Activated CD4-positive, alpha-beta memory T cell treated with anti-CD3 and anti-CD28 coated beads, Interleukin-2, amount 10 ng/mL, durations not matched to agents 7 days and 5 days (primary cell): ENCODE data around the gene DPM3. TPM values are rescaled to one million over a fixed set of nuclear protein-coding genes. Genes with fewer than 3 reads are reported as not detected.

Source experiments
- CTCF ChIA-PET: fragments of 350-600 bp; sonication (Branson Sonifier 250); formaldehyde crosslinking; loops from one replicate; lab custom pipeline; 2021; ENCODE audit warnings: antibody characterized with exemption, inconsistent platforms; lab: Charles Lee
- POLR2A ChIA-PET: fragments of 350-600 bp; sonication (Branson Sonifier 250); formaldehyde crosslinking; loops from one replicate; lab custom pipeline; 2021; ENCODE audit warnings: antibody characterized with exemption; lab: Charles Lee
- DNase-seq: peaks from one replicate; pipeline ENCODE4 v3.0.0-alpha.2; 2020
- H3K27ac Mint-ChIP-seq: one replicate; pipeline ENCODE4 v1.8.0; 2021; ENCODE audit warnings: mild to moderate bottlenecking, mixed read lengths
- H3K27me3 Mint-ChIP-seq: one replicate; pipeline ENCODE4 v1.8.0; 2021; ENCODE audit warnings: mixed read lengths
- H3K36me3 Mint-ChIP-seq: one replicate; pipeline ENCODE4 v1.8.0; 2021; ENCODE audit warnings: low read depth, mixed read lengths
- H3K4me1 Mint-ChIP-seq: one replicate; pipeline ENCODE4 v1.8.0; 2021; ENCODE audit warnings: mixed read lengths
- H3K4me3 Mint-ChIP-seq: one replicate; pipeline ENCODE4 v1.8.0; 2021; ENCODE audit warnings: mild to moderate bottlenecking, mixed read lengths
- H3K9me3 Mint-ChIP-seq: one replicate; pipeline ENCODE4 v1.8.0; 2021; ENCODE audit warnings: mixed read lengths
- total RNA-seq, 2 experiments: library from RNA; stranded (reverse); gene quantifications; one replicate each; pipeline ENCODE4 v1.2.3, GENCODE V29; 2021

The DPM3 gene
- total RNA-seq, 2 experiments from 2014 or later = 80.2 to 80.6 TPM

DNA sequence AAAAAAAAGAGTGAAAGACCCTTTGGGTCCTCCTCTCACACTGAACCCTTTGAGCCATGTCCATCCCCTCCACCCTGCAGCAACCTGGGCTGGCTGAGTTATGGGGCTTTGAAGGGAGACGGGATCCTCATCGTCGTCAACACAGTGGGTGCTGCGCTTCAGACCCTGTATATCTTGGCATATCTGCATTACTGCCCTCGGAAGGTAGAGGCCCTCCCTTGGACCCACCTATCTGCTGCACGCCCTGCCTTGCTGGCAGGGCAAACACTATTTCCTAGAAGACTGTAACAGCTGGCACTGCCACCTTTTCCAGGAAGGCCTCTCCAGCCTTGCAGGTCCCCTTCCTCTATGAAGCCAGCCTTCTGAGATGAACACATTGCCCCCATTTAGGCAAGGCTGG, 3.6 kb downstream of the DPM3 start:
- H3K27me3 Mint-ChIP-seq = peaks cover 7% of the 10 kb centered on the region
- peaks cover 51% of the 10 kb centered on the region for H3K4me1 Mint-ChIP-seq
- peak overlapping the region; percentile 98 for H3K27ac Mint-ChIP-seq
- peak overlapping the region; percentile 97 for H3K4me3 Mint-ChIP-seq
- H3K9me3 Mint-ChIP-seq = no peaks in the 10 kb centered on the region
- peak; percentile 32 for DNase-seq
- ChIA-PET CTCF (interaction anchor here (1.1 to 5.6 kb wide), 7 partner anchors 21 to 84 kb away, joined by 3 to 28 read pairs (median 6); partner anchors contain the start of gene KRTCAP2), POLR2A (interaction anchor here (0.8 to 4.0 kb wide), 3 partner anchors 36 to 57 kb away, joined by 3 to 21 read pairs (median 4); partner anchors contain the start of gene KRTCAP2)
- peaks cover 47% of the 10 kb centered on the region for H3K36me3 Mint-ChIP-seq

GRCh38 chr1:155135415-155136028, 4.8 kb downstream of the DPM3 start, which contains the start of gene SLC50A1:
SLC50A1 (plus strand) TSS chr1:155135852; CDS start chr1:155135912, 60 bp downstream.
- peak within 1 kb of the TSS; percentile 97 for H3K4me3 Mint-ChIP-seq
- POLR2A ChIA-PET = interaction anchor here (1.0 to 4.0 kb wide), 6 partner anchors 9 to 526 kb away, joined by 3 to 21 read pairs (median 3); partner anchors contain the start of gene KRTCAP2
- peak; percentile 95 for DNase-seq
- peaks cover 5% of the 10 kb centered on the region for H3K27me3 Mint-ChIP-seq
- CTCF ChIA-PET = interaction anchor here (0.6 to 5.6 kb wide), 9 partner anchors 8 to 58 kb away, joined by 3 to 28 read pairs (median 4); partner anchors contain the start of gene KRTCAP2
- peaks cover 45% of the 10 kb centered on the region for H3K36me3 Mint-ChIP-seq
- peaks cover 49% of the 10 kb centered on the region for H3K4me1 Mint-ChIP-seq
- peak within 1 kb of the TSS; percentile 98 for H3K27ac Mint-ChIP-seq
- H3K9me3 Mint-ChIP-seq = no peaks in the 10 kb centered on the region

DNA sequence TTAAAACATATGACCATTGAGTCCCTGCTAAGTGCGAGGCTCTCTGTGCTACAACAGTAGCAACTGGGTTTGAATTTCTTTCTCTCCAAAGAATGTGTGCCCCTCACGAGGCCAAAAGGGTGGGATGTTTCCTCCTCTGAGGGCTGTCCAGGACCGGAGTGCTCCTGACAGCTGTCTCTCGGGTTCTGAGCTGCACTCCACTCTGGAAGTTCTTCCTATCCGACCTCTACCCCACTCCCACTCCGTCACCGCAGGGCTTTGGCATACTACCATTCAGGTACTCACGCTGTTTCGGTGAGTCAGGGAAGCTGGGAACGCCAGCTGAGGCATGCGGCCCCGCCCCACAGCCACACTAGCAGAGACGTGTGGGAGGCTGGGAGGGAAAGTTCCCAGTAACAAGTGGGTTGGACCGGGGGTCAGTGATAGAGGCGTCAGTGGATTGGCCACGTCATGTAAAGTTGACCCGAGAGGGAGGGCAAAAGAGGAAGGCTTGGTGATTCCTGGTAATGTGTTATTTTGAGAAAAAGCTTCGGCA, 5.4 kb downstream of the DPM3 start:
- peaks cover 41% of the 10 kb centered on the region for H3K36me3 Mint-ChIP-seq
- peaks cover 6% of the 10 kb centered on the region for H3K27me3 Mint-ChIP-seq
- H3K27ac Mint-ChIP-seq = peak overlapping the region; percentile 98
- POLR2A ChIA-PET = interaction anchor here (1.0 to 4.0 kb wide), 6 partner anchors 9 to 525 kb away, joined by 3 to 21 read pairs (median 3); partner anchors contain the start of gene KRTCAP2
- peak; percentile 53 for DNase-seq
- peak overlapping the region; percentile 97 for H3K4me3 Mint-ChIP-seq
- H3K4me1 Mint-ChIP-seq = peaks cover 46% of the 10 kb centered on the region
- CTCF ChIA-PET = interaction anchor here (0.6 to 5.6 kb wide), 8 partner anchors 9 to 58 kb away, joined by 3 to 28 read pairs (median 4); partner anchors contain the start of gene KRTCAP2
- H3K9me3 Mint-ChIP-seq = no peaks in the 10 kb centered on the region

- H3K4me1 Mint-ChIP-seq = peaks cover 42% of the 10 kb centered on the region
- H3K27ac Mint-ChIP-seq = peak overlapping the region; percentile 98
- peaks cover 10% of the 10 kb centered on the region for H3K27me3 Mint-ChIP-seq
- POLR2A ChIA-PET = interaction anchor here (1.0 to 4.0 kb wide), 3 partner anchors 38 to 525 kb away, joined by 3 to 21 read pairs (median 4); partner anchors contain the start of gene KRTCAP2
- peak overlapping the region; percentile 97 for H3K4me3 Mint-ChIP-seq
- no peak for DNase-seq
- H3K36me3 Mint-ChIP-seq = peaks cover 36% of the 10 kb centered on the region
- no peaks in the 10 kb centered on the region for H3K9me3 Mint-ChIP-seq
- CTCF ChIA-PET = interaction anchor here (0.8 to 5.6 kb wide), 7 partner anchors 35 to 862 kb away, joined by 3 to 28 read pairs (median 3); partner anchors contain the start of genes HAX1 and KRTCAP2
These were observed 6.0 kb downstream of the DPM3 start for GRCh38 chr1:155134322-155134721.

DNA sequence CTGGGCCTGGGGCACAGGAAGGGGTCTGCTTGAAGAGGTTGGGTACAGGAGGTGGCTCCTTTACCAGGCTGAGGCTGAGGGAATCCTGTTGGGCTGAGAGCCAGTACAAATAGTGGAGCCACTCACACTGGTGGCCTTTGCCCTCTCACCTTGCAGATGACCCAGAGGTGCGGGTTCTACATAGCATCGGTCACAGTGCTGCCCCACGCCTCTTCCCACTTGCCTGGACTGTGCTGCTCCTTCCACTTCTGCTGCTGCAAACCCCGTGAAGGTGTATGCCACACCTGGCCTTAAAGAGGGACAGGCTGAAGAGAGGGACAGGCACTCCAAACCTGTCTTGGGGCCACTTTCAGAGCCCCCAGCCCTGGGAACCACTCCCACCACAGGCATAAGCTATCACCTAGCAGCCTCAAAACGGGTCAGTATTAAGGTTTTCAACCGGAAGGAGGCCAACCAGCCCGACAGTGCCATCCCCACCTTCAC, 6.5 kb downstream of the DPM3 start:
- CTCF ChIA-PET = interaction anchor here (0.8 to 5.6 kb wide), 5 partner anchors 35 to 862 kb away, joined by 3 to 28 read pairs (median 5); partner anchors contain the start of genes HAX1 and KRTCAP2
- no peak overlapping the region for H3K4me3 Mint-ChIP-seq
- POLR2A ChIA-PET = interaction anchor here (4.0 kb wide), 1 partner anchor 39 kb away, joined by 21 read pairs; the partner anchor contains the start of gene KRTCAP2
- no peak for DNase-seq
- H3K4me1 Mint-ChIP-seq = peaks cover 43% of the 10 kb centered on the region
- H3K27ac Mint-ChIP-seq = no peak overlapping the region
- peaks cover 33% of the 10 kb centered on the region for H3K36me3 Mint-ChIP-seq
- peaks cover 14% of the 10 kb centered on the region for H3K27me3 Mint-ChIP-seq
- H3K9me3 Mint-ChIP-seq = no peaks in the 10 kb centered on the region

DNA sequence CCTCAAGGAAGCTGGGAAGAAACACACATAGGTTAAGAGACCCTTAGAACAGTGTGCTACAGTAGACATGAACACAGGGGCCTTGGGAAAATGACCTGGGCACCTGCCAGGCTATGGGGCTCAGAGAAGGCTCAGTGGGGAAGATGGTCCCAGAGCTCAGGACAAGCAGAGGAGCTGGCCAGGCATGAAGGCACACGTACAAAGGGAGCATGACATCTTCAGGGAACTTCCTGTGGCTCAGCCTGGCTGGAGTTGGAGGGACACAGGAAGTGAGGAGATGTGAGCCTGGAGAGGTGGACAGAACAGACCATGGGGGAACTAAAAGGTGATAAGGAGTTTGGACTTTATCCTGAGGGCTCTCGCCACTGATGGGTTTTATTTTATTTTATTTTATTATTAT, 8.5 kb downstream of the DPM3 start:
- Mint-ChIP-seq H3K27ac (no peak overlapping the region), H3K4me3 (no peak overlapping the region), H3K27me3 (peaks cover 32% of the 10 kb centered on the region), H3K36me3 (peaks cover 13% of the 10 kb centered on the region), H3K4me1 (peaks cover 41% of the 10 kb centered on the region), H3K9me3 (no peaks in the 10 kb centered on the region)
- no peak for DNase-seq
- CTCF ChIA-PET = interaction anchor here (1.6 kb wide), 1 partner anchor 41 kb away, joined by 3 read pairs; the partner anchor contains the start of gene KRTCAP2
- POLR2A ChIA-PET = no interaction called here

- peaks cover 11% of the 10 kb centered on the region for H3K36me3 Mint-ChIP-seq
- POLR2A ChIA-PET = no interaction called here
- CTCF ChIA-PET = interaction anchor here (1.4 to 1.6 kb wide), 2 partner anchors 42 to 46 kb away, joined by 3 to 7 read pairs; partner anchors contain the start of gene KRTCAP2
- H3K27me3 Mint-ChIP-seq = peaks cover 38% of the 10 kb centered on the region
- no peak overlapping the region for H3K4me3 Mint-ChIP-seq
- no peak overlapping the region for H3K27ac Mint-ChIP-seq
- H3K4me1 Mint-ChIP-seq = peaks cover 41% of the 10 kb centered on the region
- DNase-seq = no peak
- H3K9me3 Mint-ChIP-seq = no peaks in the 10 kb centered on the region
These were observed 9.0 kb downstream of the DPM3 start for GRCh38 chr1:155131285-155131684.

DNA sequence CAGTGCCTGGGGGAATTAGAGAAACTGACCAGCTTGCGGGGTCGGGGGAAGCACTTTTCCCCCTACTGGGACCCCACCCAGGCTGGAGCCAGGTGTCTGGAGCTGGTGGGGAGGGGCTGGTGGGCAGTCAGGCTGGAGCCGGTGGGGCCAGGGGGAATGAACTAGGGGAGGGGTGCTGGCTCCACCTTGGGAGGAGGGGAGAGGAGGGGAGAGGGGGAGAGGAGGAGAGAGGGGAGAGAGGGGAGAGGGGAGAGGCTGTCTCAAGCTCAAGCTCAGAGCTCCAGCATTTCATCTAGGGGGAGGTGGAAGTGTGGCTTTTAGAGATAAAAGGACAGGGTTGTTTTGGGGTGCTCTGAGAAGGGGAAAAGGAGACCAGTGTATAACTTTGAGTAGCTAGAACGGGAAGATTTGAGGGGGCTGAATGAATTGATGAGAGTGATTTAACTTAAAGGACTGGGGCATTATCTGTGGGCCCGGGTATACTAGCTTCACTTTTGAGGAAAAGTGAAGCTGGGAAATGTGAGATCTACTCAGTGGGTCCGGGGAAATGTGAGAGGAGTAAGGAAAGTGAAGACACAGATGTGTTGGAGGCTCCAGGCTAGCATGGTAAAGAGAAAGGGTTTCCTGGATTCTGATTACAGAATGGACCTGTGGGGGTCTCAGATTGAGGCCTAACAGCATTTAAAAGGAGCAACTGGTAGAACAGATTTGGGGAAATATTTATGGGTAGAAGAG, 9.9 kb downstream of the DPM3 start:
- H3K4me1 Mint-ChIP-seq = peaks cover 40% of the 10 kb centered on the region
- no peak overlapping the region for H3K27ac Mint-ChIP-seq
- H3K4me3 Mint-ChIP-seq = no peak overlapping the region
- ChIA-PET CTCF (interaction anchor here (0.9 to 1.6 kb wide), 4 partner anchors 37 to 45 kb away, joined by 3 to 7 read pairs (median 3); partner anchors contain the start of gene KRTCAP2), POLR2A (interaction anchor here (1.1 kb wide), 2 partner anchors 39 to 42 kb away, joined by 3 to 4 read pairs; partner anchors contain the start of gene KRTCAP2)
- peaks cover 7% of the 10 kb centered on the region for H3K36me3 Mint-ChIP-seq
- DNase-seq = no peak
- peaks cover 42% of the 10 kb centered on the region for H3K27me3 Mint-ChIP-seq
- no peaks in the 10 kb centered on the region for H3K9me3 Mint-ChIP-seq

- H3K4me3 Mint-ChIP-seq = no peak overlapping the region
- H3K9me3 Mint-ChIP-seq = no peaks in the 10 kb centered on the region
- H3K27me3 Mint-ChIP-seq = peaks cover 56% of the 10 kb centered on the region
- H3K36me3 Mint-ChIP-seq = peaks cover 2% of the 10 kb centered on the region
- POLR2A ChIA-PET = interaction anchor here (1.3 to 1.6 kb wide), 3 partner anchors 13 to 44 kb away, joined by 4 to 5 read pairs (median 4); partner anchors contain the start of gene KRTCAP2
- CTCF ChIA-PET = interaction anchor here (0.6 kb wide), 1 partner anchor 23 kb away, joined by 3 read pairs; no protein-coding TSS in a partner anchor
- peaks cover 31% of the 10 kb centered on the region for H3K4me1 Mint-ChIP-seq
- no peak overlapping the region for H3K27ac Mint-ChIP-seq
- no peak for DNase-seq
These were observed 11.4 kb downstream of the DPM3 start for GRCh38 chr1:155128755-155129473.

- Mint-ChIP-seq H3K27ac (no peak overlapping the region), H3K4me1 (peaks cover 31% of the 10 kb centered on the region), H3K36me3 (peaks cover 2% of the 10 kb centered on the region), H3K27me3 (peaks cover 60% of the 10 kb centered on the region), H3K9me3 (no peaks in the 10 kb centered on the region), H3K4me3 (peak overlapping the region; percentile 50)
- POLR2A ChIA-PET = interaction anchor here (1.3 to 1.6 kb wide), 3 partner anchors 12 to 44 kb away, joined by 4 to 5 read pairs (median 4); partner anchors contain the start of gene KRTCAP2
- no peak for DNase-seq
- CTCF ChIA-PET = interaction anchor here (0.6 to 1.4 kb wide), 3 partner anchors 23 to 114 kb away, joined by 3 read pairs; partner anchors contain the start of gene KRTCAP2
These were observed 12.2 kb downstream of the DPM3 start for GRCh38 chr1:155127967-155128754.
